Activated CD8-positive, alpha-beta T cell treated with anti-CD3 and anti-CD28 coated beads for 36 hours (primary cell): ENCODE data around the gene ABCC8. TPM values are rescaled to one million over a fixed set of nuclear protein-coding genes. Genes with fewer than 3 reads are reported as not detected.

Experiments
- ATAC-seq: fragments of 200-7000 bp; cut with Tn5 transposase; one replicate; pipeline ENCODE4 v1.10.0; 2021; ENCODE audit warnings: mild to moderate bottlenecking, moderate library complexity
- CTCF ChIA-PET: fragments of 350-600 bp; sonication (Branson Sonifier 250); formaldehyde crosslinking; loops from one replicate; lab custom pipeline; 2021; ENCODE audit warnings: antibody characterized with exemption; lab: Charles Lee
- POLR2A ChIA-PET: fragments of 350-600 bp; sonication (Branson Sonifier 250); formaldehyde crosslinking; loops from one replicate; lab custom pipeline; 2021; ENCODE audit warnings: antibody characterized with exemption; lab: Charles Lee
- DNase-seq: peaks from one replicate; pipeline ENCODE4 v3.0.0-alpha.2; 2020
- H3K27ac Mint-ChIP-seq: one replicate; pipeline ENCODE4 v1.8.0; 2021; ENCODE audit warnings: mild to moderate bottlenecking, mixed read lengths
- H3K27me3 Mint-ChIP-seq: one replicate; pipeline ENCODE4 v1.8.0; 2021; ENCODE audit warnings: mixed read lengths
- H3K36me3 Mint-ChIP-seq: one replicate; pipeline ENCODE4 v1.8.0; 2021; ENCODE audit warnings: low read depth, mixed read lengths
- H3K4me1 Mint-ChIP-seq: one replicate; pipeline ENCODE4 v1.8.0; 2021; ENCODE audit warnings: low read depth, mixed read lengths
- H3K4me3 Mint-ChIP-seq: one replicate; pipeline ENCODE4 v1.8.0; 2021; ENCODE audit warnings: mild to moderate bottlenecking, moderate library complexity, mixed read lengths
- H3K9me3 Mint-ChIP-seq: one replicate; pipeline ENCODE4 v1.8.0; 2021; ENCODE audit warnings: mixed read lengths
- CTCF ChIP-seq: fragments of 200-600 bp; IDR thresholded peaks from one replicate; pipeline ENCODE4 v1.8.0; 2022; ENCODE audit warnings: antibody characterized with exemption, mild to moderate bottlenecking
- intact Hi-C: fragments of 100-400 bp; cut with micrococcal nuclease; formaldehyde crosslinking; loops from one replicate; pipeline ENCODE4 v1.10.0; 2022
- total RNA-seq, 2 experiments: library from RNA; stranded (reverse); gene quantifications; one replicate each; pipeline ENCODE4 v1.2.3, GENCODE V29; 2021

ABCC8 gene
- total RNA-seq, 2 experiments from 2014 or later, result not detected

GRCh38 chr11:17384002-17384511 is 92.6 kb downstream of the ABCC8 start:
- CTCF ChIA-PET, result interaction anchor here (0.7 to 5.3 kb wide), 45 partner anchors 8 to 438 kb away, joined by 3 to 167 read pairs (median 4); no protein-coding TSS in a partner anchor
- no peak overlapping the region for H3K4me3 Mint-ChIP-seq
- H3K9me3 Mint-ChIP-seq, result no peaks in the 10 kb centered on the region
- POLR2A ChIA-PET, result no interaction called here
- peak; percentile 90 for TF ChIP-seq CTCF
- peaks cover 3% of the 10 kb centered on the region for H3K36me3 Mint-ChIP-seq
- intact Hi-C loops, result loop anchor here (1.0 kb wide), 1 partner anchor 120 kb away; no protein-coding TSS in a partner anchor
- peaks cover 2% of the 10 kb centered on the region for H3K4me1 Mint-ChIP-seq
- DNase-seq (peak; percentile 87), ATAC-seq (peak; percentile 76)
- H3K27me3 Mint-ChIP-seq, result no peaks in the 10 kb centered on the region
- H3K27ac Mint-ChIP-seq, result no peak overlapping the region

GRCh38 chr11:17383461-17383860 is 93.2 kb downstream of the ABCC8 start:
- Mint-ChIP-seq H3K4me1 (no peaks in the 10 kb centered on the region), H3K27ac (no peak overlapping the region), H3K4me3 (no peak overlapping the region), H3K36me3 (peaks cover 6% of the 10 kb centered on the region), H3K27me3 (no peaks in the 10 kb centered on the region), H3K9me3 (no peaks in the 10 kb centered on the region)
- TF ChIP-seq CTCF, result no peak
- CTCF ChIA-PET, result interaction anchor here (0.6 to 5.3 kb wide), 37 partner anchors 9 to 438 kb away, joined by 3 to 167 read pairs (median 4); no protein-coding TSS in a partner anchor
- intact Hi-C loops, result no loop called here
- POLR2A ChIA-PET, result no interaction called here
- ATAC-seq (no peak), DNase-seq (no peak)

GRCh38 chr11:17382046-17382728 is 94.5 kb downstream of the ABCC8 start:
- no peaks in the 10 kb centered on the region for H3K4me1 Mint-ChIP-seq
- H3K36me3 Mint-ChIP-seq, result peaks cover 13% of the 10 kb centered on the region
- ChIA-PET POLR2A (no interaction called here), CTCF (interaction anchor here (0.8 to 5.3 kb wide), 10 partner anchors 20 to 152 kb away, joined by 3 to 167 read pairs (median 4); no protein-coding TSS in a partner anchor)
- ATAC-seq (no peak), DNase-seq (no peak)
- no peaks in the 10 kb centered on the region for H3K9me3 Mint-ChIP-seq
- intact Hi-C loops, result no loop called here
- TF ChIP-seq CTCF, result no peak
- no peaks in the 10 kb centered on the region for H3K27me3 Mint-ChIP-seq
- H3K4me3 Mint-ChIP-seq, result no peak overlapping the region
- no peak overlapping the region for H3K27ac Mint-ChIP-seq

GRCh38 chr11:17381156-17381555 is 95.5 kb downstream of the ABCC8 start:
- intact Hi-C loops, result no loop called here
- Mint-ChIP-seq H3K27me3 (no peaks in the 10 kb centered on the region), H3K4me1 (no peaks in the 10 kb centered on the region), H3K4me3 (no peak overlapping the region), H3K9me3 (no peaks in the 10 kb centered on the region), H3K36me3 (peaks cover 15% of the 10 kb centered on the region), H3K27ac (no peak overlapping the region)
- ChIA-PET POLR2A (no interaction called here), CTCF (interaction anchor here (1.0 to 5.3 kb wide), 4 partner anchors 19 to 151 kb away, joined by 3 to 167 read pairs (median 24); no protein-coding TSS in a partner anchor)
- TF ChIP-seq CTCF, result no peak
- ATAC-seq (no peak), DNase-seq (no peak)
